HEK293 (cell line): ENCODE data around the gene KDM6A.

Source experiments
- GLIS2 ChIP-seq: fragments of 450-650 bp; formaldehyde crosslinking; IDR thresholded peaks from 2 replicates; pipeline ENCODE4 v1.5.1; 2016; ENCODE audit warnings: missing biosample characterization, missing genetic modification characterization
- KLF8 ChIP-seq: fragments of 450-650 bp; formaldehyde crosslinking; IDR thresholded peaks from 2 replicates; pipeline ENCODE4 v1.5.1; 2016; ENCODE audit warnings: missing biosample characterization, missing genetic modification characterization
- KLF9 ChIP-seq: fragments of 450-650 bp; formaldehyde crosslinking; IDR thresholded peaks from 2 replicates; pipeline ENCODE4 v1.5.1; 2016; ENCODE audit warnings: missing biosample characterization, missing genetic modification characterization, low read depth
- RBAK ChIP-seq: fragments of 450-650 bp; formaldehyde crosslinking; IDR thresholded peaks from 2 replicates; pipeline ENCODE4 v1.5.1; 2016; ENCODE audit warnings: missing biosample characterization, missing genetic modification characterization
- SP3 ChIP-seq: fragments of 450-650 bp; formaldehyde crosslinking; IDR thresholded peaks from 2 replicates; pipeline ENCODE4 v1.5.1; 2016; ENCODE audit warnings: missing biosample characterization, missing genetic modification characterization
- WT1 ChIP-seq: fragments of 450-650 bp; formaldehyde crosslinking; IDR thresholded peaks from 2 replicates; pipeline ENCODE4 v1.5.1; 2016; ENCODE audit warnings: missing biosample characterization, missing genetic modification characterization
- ZBTB20 ChIP-seq: fragments of 450-650 bp; formaldehyde crosslinking; IDR thresholded peaks from 2 replicates; pipeline ENCODE4 v1.5.1; 2016; ENCODE audit warnings: missing biosample characterization, missing genetic modification characterization
- ZFHX2 ChIP-seq: fragments of 450-650 bp; formaldehyde crosslinking; conservative IDR thresholded peaks from 2 replicates; pipeline ENCODE4 v1.5.1; 2016; ENCODE audit warnings: missing biosample characterization, missing genetic modification characterization
- ZFP3 ChIP-seq: fragments of 450-650 bp; formaldehyde crosslinking; IDR thresholded peaks from 2 replicates; pipeline ENCODE4 v1.5.1; 2016; ENCODE audit warnings: low read depth, missing biosample characterization, missing genetic modification characterization
- ZFP37 ChIP-seq: fragments of 450-650 bp; formaldehyde crosslinking; IDR thresholded peaks from 2 replicates; pipeline ENCODE4 v1.5.1; 2016; ENCODE audit warnings: missing biosample characterization, missing genetic modification characterization
- ZNF114 ChIP-seq: fragments of 450-650 bp; formaldehyde crosslinking; IDR thresholded peaks from 2 replicates; pipeline ENCODE4 v1.5.0; 2017; ENCODE audit warnings: missing biosample characterization, missing genetic modification characterization
- ZNF202 ChIP-seq: fragments of 450-650 bp; formaldehyde crosslinking; IDR thresholded peaks from 2 replicates; pipeline ENCODE4 v1.5.1; 2016; ENCODE audit warnings: missing biosample characterization, missing genetic modification characterization, borderline replicate concordance
- ZNF223 ChIP-seq: fragments of 450-650 bp; formaldehyde crosslinking; IDR thresholded peaks from 2 replicates; pipeline ENCODE4 v1.5.1; 2016; ENCODE audit warnings: missing biosample characterization, missing genetic modification characterization
- ZNF248 ChIP-seq: fragments of 450-650 bp; formaldehyde crosslinking; IDR thresholded peaks from 2 replicates; pipeline ENCODE4 v1.5.1; 2017; ENCODE audit warnings: missing biosample characterization, missing genetic modification characterization
- ZNF341 ChIP-seq: fragments of 450-650 bp; formaldehyde crosslinking; IDR thresholded peaks from 2 replicates; pipeline ENCODE4; 2016; ENCODE audit warnings: low read depth, missing biosample characterization, missing genetic modification characterization
- ZNF426 ChIP-seq: fragments of 450-650 bp; formaldehyde crosslinking; IDR thresholded peaks from 2 replicates; pipeline ENCODE4 v1.5.1; 2017; ENCODE audit warnings: missing biosample characterization, missing genetic modification characterization, mild to moderate bottlenecking, inconsistent platforms, moderate library complexity
- ZNF585B ChIP-seq: fragments of 450-650 bp; formaldehyde crosslinking; IDR thresholded peaks from 2 replicates; pipeline ENCODE4 v1.5.1; 2016; ENCODE audit warnings: missing biosample characterization, missing genetic modification characterization
- ZNF626 ChIP-seq: fragments of 450-650 bp; sonication (Bioruptor Pico); formaldehyde crosslinking; IDR thresholded peaks from 2 replicates; pipeline ENCODE4 v1.5.1; 2018; ENCODE audit warnings: missing biosample characterization, missing genetic modification characterization, inconsistent platforms
- ZNF768 ChIP-seq: fragments of 450-650 bp; formaldehyde crosslinking; IDR thresholded peaks from 2 replicates; pipeline ENCODE4 v1.5.1; 2018; ENCODE audit warnings: missing biosample characterization, mild to moderate bottlenecking, missing genetic modification characterization
- ZNF785 ChIP-seq: fragments of 450-650 bp; formaldehyde crosslinking; IDR thresholded peaks from 2 replicates; pipeline ENCODE4 v1.5.1; 2016; ENCODE audit warnings: missing biosample characterization, missing genetic modification characterization
- TF ChIP-seq, protein P1 (sequence below): fragments of 450-650 bp; formaldehyde crosslinking; IDR thresholded peaks from 2 replicates; pipeline ENCODE4 v1.5.1; 2017; ENCODE audit warnings: missing biosample characterization, missing genetic modification characterization
- TF ChIP-seq, protein P2 (sequence below): fragments of 450-650 bp; formaldehyde crosslinking; IDR thresholded peaks from 2 replicates; pipeline ENCODE4 v1.5.0; 2017; ENCODE audit warnings: missing biosample characterization, missing genetic modification characterization, borderline replicate concordance
- TF ChIP-seq, protein P3 (sequence below): fragments of 450-650 bp; formaldehyde crosslinking; IDR thresholded peaks from 2 replicates; pipeline ENCODE4 v1.5.1; 2016; ENCODE audit warnings: missing biosample characterization, missing genetic modification characterization
- TF ChIP-seq, protein P4 (sequence below): fragments of 450-650 bp; formaldehyde crosslinking; IDR thresholded peaks from 2 replicates; pipeline ENCODE4 v1.5.1; 2016; ENCODE audit warnings: missing biosample characterization, missing genetic modification characterization
- TF ChIP-seq, protein P5 (sequence below): fragments of 450-650 bp; formaldehyde crosslinking; IDR thresholded peaks from 2 replicates; pipeline ENCODE4 v1.5.1; 2017; ENCODE audit warnings: missing biosample characterization, mild to moderate bottlenecking, missing genetic modification characterization, moderate library complexity
- TF ChIP-seq, protein P6 (sequence below): fragments of 450-650 bp; formaldehyde crosslinking; IDR thresholded peaks from 2 replicates; pipeline ENCODE4 v1.5.1; 2016; ENCODE audit warnings: missing biosample characterization, missing genetic modification characterization, borderline replicate concordance

The KDM6A gene

DNA sequence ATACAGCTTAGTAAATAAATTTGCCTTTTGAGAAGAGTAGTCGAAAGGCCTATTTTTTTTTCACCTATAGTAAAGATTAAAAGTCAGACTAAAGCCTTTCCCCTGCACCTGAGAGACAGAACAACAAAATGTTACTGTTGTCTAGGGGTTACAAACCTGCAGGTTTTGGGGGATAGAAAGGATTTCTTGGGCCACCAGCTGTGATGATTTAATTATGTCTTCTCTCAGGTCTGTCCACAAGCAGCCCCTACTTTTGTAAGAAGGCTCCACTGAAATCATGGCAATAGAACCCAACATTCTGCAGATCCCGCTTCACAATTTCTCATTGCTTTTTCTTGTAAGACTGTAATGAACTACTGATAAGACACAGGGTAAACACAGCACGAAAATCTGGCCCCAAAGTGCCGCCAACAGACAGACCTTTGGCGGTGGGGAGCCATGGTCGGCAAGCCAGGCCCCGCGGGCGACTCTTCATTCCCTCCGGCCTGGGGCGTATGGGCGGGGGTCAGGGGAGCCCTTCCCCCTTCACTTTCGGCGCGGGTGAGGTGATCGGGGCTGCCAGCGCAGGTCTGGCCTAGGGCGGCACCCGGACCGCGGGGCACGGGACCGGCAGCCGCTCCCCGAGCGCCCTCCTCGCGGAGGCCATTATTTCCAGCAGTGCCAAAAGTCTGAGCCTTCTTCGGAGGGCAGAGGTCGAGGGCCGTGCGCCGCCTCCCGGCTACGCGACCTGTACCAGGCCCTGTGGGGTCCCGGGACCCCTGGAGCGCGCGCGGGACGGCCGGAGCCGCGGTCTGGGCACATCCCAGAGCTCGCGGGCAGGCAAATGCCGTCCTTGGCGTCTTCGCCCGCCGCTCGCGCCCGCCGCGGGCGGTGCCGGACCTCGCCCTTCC, 812 bp upstream of the KDM6A start (continued):
- TF ChIP-seq, protein P1, sequence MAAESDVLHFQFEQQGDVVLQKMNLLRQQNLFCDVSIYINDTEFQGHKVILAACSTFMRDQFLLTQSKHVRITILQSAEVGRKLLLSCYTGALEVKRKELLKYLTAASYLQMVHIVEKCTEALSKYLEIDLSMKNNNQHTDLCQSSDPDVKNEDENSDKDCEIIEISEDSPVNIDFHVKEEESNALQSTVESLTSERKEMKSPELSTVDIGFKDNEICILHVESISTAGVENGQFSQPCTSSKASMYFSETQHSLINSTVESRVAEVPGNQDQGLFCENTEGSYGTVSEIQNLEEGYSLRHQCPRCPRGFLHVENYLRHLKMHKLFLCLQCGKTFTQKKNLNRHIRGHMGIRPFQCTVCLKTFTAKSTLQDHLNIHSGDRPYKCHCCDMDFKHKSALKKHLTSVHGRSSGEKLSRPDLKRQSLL (tag by site-specific recombination), result no peak
- TF ChIP-seq, protein P2, sequence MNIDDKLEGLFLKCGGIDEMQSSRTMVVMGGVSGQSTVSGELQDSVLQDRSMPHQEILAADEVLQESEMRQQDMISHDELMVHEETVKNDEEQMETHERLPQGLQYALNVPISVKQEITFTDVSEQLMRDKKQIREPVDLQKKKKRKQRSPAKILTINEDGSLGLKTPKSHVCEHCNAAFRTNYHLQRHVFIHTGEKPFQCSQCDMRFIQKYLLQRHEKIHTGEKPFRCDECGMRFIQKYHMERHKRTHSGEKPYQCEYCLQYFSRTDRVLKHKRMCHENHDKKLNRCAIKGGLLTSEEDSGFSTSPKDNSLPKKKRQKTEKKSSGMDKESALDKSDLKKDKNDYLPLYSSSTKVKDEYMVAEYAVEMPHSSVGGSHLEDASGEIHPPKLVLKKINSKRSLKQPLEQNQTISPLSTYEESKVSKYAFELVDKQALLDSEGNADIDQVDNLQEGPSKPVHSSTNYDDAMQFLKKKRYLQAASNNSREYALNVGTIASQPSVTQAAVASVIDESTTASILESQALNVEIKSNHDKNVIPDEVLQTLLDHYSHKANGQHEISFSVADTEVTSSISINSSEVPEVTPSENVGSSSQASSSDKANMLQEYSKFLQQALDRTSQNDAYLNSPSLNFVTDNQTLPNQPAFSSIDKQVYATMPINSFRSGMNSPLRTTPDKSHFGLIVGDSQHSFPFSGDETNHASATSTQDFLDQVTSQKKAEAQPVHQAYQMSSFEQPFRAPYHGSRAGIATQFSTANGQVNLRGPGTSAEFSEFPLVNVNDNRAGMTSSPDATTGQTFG (tag by site-specific recombination), result no peak
- TF ChIP-seq ZNF341 (no peak), ZNF626 (no peak), ZNF223 (tag by site-specific recombination) (no peak), ZNF768 (tag by site-specific recombination) (no peak), ZNF202 (no peak), KLF9 (tag by site-specific recombination) (no peak), GLIS2 (tag by site-specific recombination) (peak; percentile 55), RBAK (tag by site-specific recombination) (no peak), ZNF585B (no peak), ZNF248 (tag by site-specific recombination) (no peak), ZFP37 (tag by site-specific recombination) (peak; percentile 68; the same call in 1 of the 2 replicates), WT1 (no peak), ZFHX2 (no peak), ZNF114 (tag by site-specific recombination) (no peak), ZNF785 (no peak), ZFP3 (tag by site-specific recombination) (no peak), ZNF426 (tag by site-specific recombination) (no peak), KLF8 (tag by site-specific recombination) (peak; percentile 27), ZBTB20 (0 out of 2 replicates have a peak, but pooled peaks have one; percentile 36), SP3 (tag by site-specific recombination) (no peak)
- TF ChIP-seq, protein P3, sequence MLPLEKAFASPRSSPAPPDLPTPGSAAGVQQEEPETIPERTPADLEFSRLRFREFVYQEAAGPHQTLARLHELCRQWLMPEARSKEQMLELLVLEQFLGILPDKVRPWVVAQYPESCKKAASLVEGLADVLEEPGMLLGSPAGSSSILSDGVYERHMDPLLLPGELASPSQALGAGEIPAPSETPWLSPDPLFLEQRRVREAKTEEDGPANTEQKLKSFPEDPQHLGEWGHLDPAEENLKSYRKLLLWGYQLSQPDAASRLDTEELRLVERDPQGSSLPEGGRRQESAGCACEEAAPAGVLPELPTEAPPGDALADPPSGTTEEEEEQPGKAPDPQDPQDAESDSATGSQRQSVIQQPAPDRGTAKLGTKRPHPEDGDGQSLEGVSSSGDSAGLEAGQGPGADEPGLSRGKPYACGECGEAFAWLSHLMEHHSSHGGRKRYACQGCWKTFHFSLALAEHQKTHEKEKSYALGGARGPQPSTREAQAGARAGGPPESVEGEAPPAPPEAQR (tag by site-specific recombination), result no peak
- TF ChIP-seq, protein P4, sequence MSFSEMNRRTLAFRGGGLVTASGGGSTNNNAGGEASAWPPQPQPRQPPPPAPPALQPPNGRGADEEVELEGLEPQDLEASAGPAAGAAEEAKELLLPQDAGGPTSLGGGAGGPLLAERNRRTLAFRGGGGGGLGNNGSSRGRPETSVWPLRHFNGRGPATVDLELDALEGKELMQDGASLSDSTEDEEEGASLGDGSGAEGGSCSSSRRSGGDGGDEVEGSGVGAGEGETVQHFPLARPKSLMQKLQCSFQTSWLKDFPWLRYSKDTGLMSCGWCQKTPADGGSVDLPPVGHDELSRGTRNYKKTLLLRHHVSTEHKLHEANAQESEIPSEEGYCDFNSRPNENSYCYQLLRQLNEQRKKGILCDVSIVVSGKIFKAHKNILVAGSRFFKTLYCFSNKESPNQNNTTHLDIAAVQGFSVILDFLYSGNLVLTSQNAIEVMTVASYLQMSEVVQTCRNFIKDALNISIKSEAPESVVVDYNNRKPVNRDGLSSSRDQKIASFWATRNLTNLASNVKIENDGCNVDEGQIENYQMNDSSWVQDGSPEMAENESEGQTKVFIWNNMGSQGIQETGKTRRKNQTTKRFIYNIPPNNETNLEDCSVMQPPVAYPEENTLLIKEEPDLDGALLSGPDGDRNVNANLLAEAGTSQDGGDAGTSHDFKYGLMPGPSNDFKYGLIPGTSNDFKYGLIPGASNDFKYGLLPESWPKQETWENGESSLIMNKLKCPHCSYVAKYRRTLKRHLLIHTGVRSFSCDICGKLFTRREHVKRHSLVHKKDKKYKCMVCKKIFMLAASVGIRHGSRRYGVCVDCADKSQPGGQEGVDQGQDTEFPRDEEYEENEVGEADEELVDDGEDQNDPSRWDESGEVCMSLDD, result peak; percentile 37; the same call in 1 of the 2 replicates
- TF ChIP-seq, protein P5, sequence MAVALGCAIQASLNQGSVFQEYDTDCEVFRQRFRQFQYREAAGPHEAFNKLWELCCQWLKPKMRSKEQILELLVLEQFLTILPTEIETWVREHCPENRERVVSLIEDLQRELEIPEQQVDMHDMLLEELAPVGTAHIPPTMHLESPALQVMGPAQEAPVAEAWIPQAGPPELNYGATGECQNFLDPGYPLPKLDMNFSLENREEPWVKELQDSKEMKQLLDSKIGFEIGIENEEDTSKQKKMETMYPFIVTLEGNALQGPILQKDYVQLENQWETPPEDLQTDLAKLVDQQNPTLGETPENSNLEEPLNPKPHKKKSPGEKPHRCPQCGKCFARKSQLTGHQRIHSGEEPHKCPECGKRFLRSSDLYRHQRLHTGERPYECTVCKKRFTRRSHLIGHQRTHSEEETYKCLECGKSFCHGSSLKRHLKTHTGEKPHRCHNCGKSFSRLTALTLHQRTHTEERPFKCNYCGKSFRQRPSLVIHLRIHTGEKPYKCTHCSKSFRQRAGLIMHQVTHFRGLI (tag by site-specific recombination), result no peak
- TF ChIP-seq, protein P6, sequence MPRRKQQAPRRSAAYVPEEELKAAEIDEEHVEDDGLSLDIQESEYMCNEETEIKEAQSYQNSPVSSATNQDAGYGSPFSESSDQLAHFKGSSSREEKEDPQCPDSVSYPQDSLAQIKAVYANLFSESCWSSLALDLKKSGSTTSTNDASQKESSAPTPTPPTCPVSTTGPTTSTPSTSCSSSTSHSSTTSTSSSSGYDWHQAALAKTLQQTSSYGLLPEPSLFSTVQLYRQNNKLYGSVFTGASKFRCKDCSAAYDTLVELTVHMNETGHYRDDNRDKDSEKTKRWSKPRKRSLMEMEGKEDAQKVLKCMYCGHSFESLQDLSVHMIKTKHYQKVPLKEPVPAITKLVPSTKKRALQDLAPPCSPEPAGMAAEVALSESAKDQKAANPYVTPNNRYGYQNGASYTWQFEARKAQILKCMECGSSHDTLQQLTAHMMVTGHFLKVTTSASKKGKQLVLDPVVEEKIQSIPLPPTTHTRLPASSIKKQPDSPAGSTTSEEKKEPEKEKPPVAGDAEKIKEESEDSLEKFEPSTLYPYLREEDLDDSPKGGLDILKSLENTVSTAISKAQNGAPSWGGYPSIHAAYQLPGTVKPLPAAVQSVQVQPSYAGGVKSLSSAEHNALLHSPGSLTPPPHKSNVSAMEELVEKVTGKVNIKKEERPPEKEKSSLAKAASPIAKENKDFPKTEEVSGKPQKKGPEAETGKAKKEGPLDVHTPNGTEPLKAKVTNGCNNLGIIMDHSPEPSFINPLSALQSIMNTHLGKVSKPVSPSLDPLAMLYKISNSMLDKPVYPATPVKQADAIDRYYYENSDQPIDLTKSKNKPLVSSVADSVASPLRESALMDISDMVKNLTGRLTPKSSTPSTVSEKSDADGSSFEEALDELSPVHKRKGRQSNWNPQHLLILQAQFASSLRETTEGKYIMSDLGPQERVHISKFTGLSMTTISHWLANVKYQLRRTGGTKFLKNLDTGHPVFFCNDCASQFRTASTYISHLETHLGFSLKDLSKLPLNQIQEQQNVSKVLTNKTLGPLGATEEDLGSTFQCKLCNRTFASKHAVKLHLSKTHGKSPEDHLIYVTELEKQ (tag by site-specific recombination), result no peak
